ENCODE results near the gene TBCCD1. TPM values are rescaled to one million over a fixed set of nuclear protein-coding genes. Genes with fewer than 3 reads are reported as not detected.

Gene TBCCD1
- total and polyA plus RNA-seq, 2 of the 4 experiments (the other 2 are of a cell fraction): 7.9 to 19.7 TPM

- in situ Hi-C loops (cut with MboI; ENCODE audit: low sequenced_read_pairs): no loop called here
- TF ChIP-seq ELK1 (IDR thresholded peaks at IDR 0.05; ENCODE audit: borderline replicate concordance, low read depth, low read length): no peak
- TF ChIP-seq MAZ (IDR thresholded peaks at IDR 0.05; ENCODE audit: borderline replicate concordance, low read depth, low read length): no peak
- no peak for TF ChIP-seq CHD1 (IDR thresholded peaks at IDR 0.05; ENCODE audit: low read depth, low read length)
- TF ChIP-seq MAFK (IDR thresholded peaks at IDR 0.05; ENCODE audit: low read depth, low read length): no peak
- TF ChIP-seq RFX5 (IDR thresholded peaks at IDR 0.05; ENCODE audit: low read depth, low read length): no peak
- TF ChIP-seq NFE2L2 (IDR thresholded peaks at IDR 0.05; ENCODE audit: low read depth, low read length): no peak
- TF ChIP-seq CTCF (conservative IDR thresholded peaks at IDR 0.05; ENCODE audit: low read depth, low read length): no peak
- TF ChIP-seq POLR2A (IDR thresholded peaks at IDR 0.05; ENCODE audit: low read depth, low read length): no peak
- no peak for TF ChIP-seq MXI1 (IDR thresholded peaks at IDR 0.05; ENCODE audit: borderline replicate concordance, low read depth, low read length)
- no peak for TF ChIP-seq BHLHE40 (IDR thresholded peaks at IDR 0.05; ENCODE audit: low read depth, low read length)
- no peak for TF ChIP-seq CEBPB (IDR thresholded peaks at IDR 0.05; ENCODE audit: low read depth, low read length)
- TF ChIP-seq FOS (IDR thresholded peaks at IDR 0.05; ENCODE audit: low read depth, low read length): no peak
- TF ChIP-seq SMC3 (IDR thresholded peaks at IDR 0.05; ENCODE audit: low read depth, low read length): no peak
- no peak for TF ChIP-seq USF2 (IDR thresholded peaks at IDR 0.05; ENCODE audit: low read depth, low read length)
- TF ChIP-seq RAD21 (IDR thresholded peaks at IDR 0.05; ENCODE audit: low read length): no peak
- Histone ChIP-seq H2AFZ (replicated peaks; ENCODE audit: low read length, poor library complexity) (no peak overlapping the region), H4K20me1 (ENCODE audit: insufficient read depth, low read length) (no peaks in the 10 kb centered on the region), H3K9ac (ENCODE audit: low read depth, low read length) (no peak overlapping the region), H3K4me2 (ENCODE audit: low read depth, low read length) (no peak overlapping the region), H4K91ac (ENCODE audit: insufficient read depth, low read depth, low read length) (no peak overlapping the region), H3K9me1 (ENCODE audit: insufficient read depth, low read length) (no peaks in the 10 kb centered on the region), H2BK120ac (ENCODE audit: low read depth, low read length) (no peak overlapping the region), H2BK15ac (ENCODE audit: low read depth, low read length) (no peak overlapping the region), H3K18ac (ENCODE audit: low read depth, low read length) (no peak overlapping the region), H3K36me3 (ENCODE audit: control insufficient read depth, insufficient read depth, low read length) (no peaks in the 10 kb centered on the region), H2BK20ac (ENCODE audit: low read depth, low read length) (no peak overlapping the region), H3K9me3 (ENCODE audit: control insufficient read depth, insufficient read depth, low read length) (no peaks in the 10 kb centered on the region), H3K4ac (ENCODE audit: low read depth, low read length) (no peak overlapping the region), H2AK9ac (replicated peaks; ENCODE audit: low read depth, low read length, poor library complexity) (peak overlapping the region; percentile 65), H3K27me3 (ENCODE audit: control insufficient read depth, insufficient read depth, low read length) (peaks cover 5% of the 10 kb centered on the region), H3K79me1 (ENCODE audit: low read depth in 1 of 2, low read length in 2 of 2) (no peaks in the 10 kb centered on the region), H2BK5ac (ENCODE audit: low read depth, low read length, poor library complexity, severe bottlenecking) (no peak overlapping the region), H4K5ac (ENCODE audit: low read depth, low read length) (no peak overlapping the region), H3K14ac (replicated peaks; ENCODE audit: low read depth, low read length) (no peak overlapping the region), H3K23ac (ENCODE audit: low read depth, low read length) (no peak overlapping the region), H3K27ac (ENCODE audit: insufficient read depth, low read length) (no peak overlapping the region), H3K4me1 (ENCODE audit: control insufficient read depth, insufficient read depth, low read length) (no peaks in the 10 kb centered on the region), H3K4me3 (ENCODE audit: insufficient read depth, low read depth, low read length) (no peak overlapping the region), H3K56ac (ENCODE audit: extremely low read depth, insufficient read depth, low read length) (no peak overlapping the region), H4K8ac (ENCODE audit: low read depth in 2 of 2, low read length in 2 of 2) (no peak overlapping the region), H2AK5ac (ENCODE audit: low read depth, low read length) (no peak overlapping the region; the same call in 1 of the 2 replicates)
- intact Hi-C loops (cut with micrococcal nuclease): no loop called here
- no TSS peak for BruUV-seq (replicated peaks)
- DNase-seq (peak; percentile 45), ATAC-seq (ENCODE audit: low read depth) (peak; percentile 32; the same call in 1 of the 2 replicates)
- WGBS, 2 experiments (ENCODE audit: extremely low coverage in 2 of 2, insufficient read length in 1 of 2): 80% methylated on average over 1 of the region's 11 CpGs; no CpG with 5 or more reads in 1 of the 2 experiments
- dilution Hi-C loops (cut with HindIII; ENCODE audit: low sequenced_read_pairs, unreplicated experiment): no loop called here
- ChIA-PET POLR2A (ENCODE audit: unreplicated experiment) (interaction anchor here (0.5 kb wide), 1 partner anchor 25 kb away, joined by 3 read pairs; no protein-coding TSS in a partner anchor), CTCF (interaction anchor here (1.0 to 1.2 kb wide), 2 partner anchors 12 to 16 kb away, joined by 3 to 5 read pairs; no protein-coding TSS in a partner anchor)
Observed at GRCh38 chr3:186598108-186598784, 31.1 kb upstream of the TBCCD1 start.

Data from IMR-90 (cell line).